ENCODE measurements around the gene ZFX.

Gene ZFX

GRCh38 chrX:24235084-24235710 is 85.7 kb downstream of the ZFX start:
- Histone ChIP-seq H3K79me2 (ENCODE audit: insufficient read depth, low read length) (no peaks in the 10 kb centered on the region), H3K36me3 (ENCODE audit: insufficient read depth, low read length) (no peaks in the 10 kb centered on the region), H3K27me3 (ENCODE audit: insufficient read depth, low read length, poor library complexity, severe bottlenecking) (no peaks in the 10 kb centered on the region), H4K20me1 (ENCODE audit: insufficient read depth, low read length, poor library complexity, severe bottlenecking) (no peaks in the 10 kb centered on the region), H3K9me3 (ENCODE audit: insufficient read depth, low read depth, low read length) (no peaks in the 10 kb centered on the region), H3K9ac (ENCODE audit: low read depth, low read length, poor library complexity, severe bottlenecking) (no peak overlapping the region), H3K4me1 (ENCODE audit: insufficient read depth, low read length, poor library complexity, severe bottlenecking) (no peaks in the 10 kb centered on the region), H2AFZ (ENCODE audit: low read length) (no peak overlapping the region), H3K4me2 (ENCODE audit: low read depth, low read length, poor library complexity, severe bottlenecking) (no peak overlapping the region), H3K4me3 (ENCODE audit: low read length, poor library complexity, severe bottlenecking) (no peak overlapping the region), H3K9me2 (replicated peaks; ENCODE audit: low read depth, low read length) (no peaks in the 10 kb centered on the region), H3F3A (ENCODE audit: low read depth) (no peaks in the 10 kb centered on the region)
- no peak for TF ChIP-seq EZH2phosphoT487 (IDR thresholded peaks at IDR 0.05; ENCODE audit: borderline replicate concordance)
- TF ChIP-seq, protein P1, sequence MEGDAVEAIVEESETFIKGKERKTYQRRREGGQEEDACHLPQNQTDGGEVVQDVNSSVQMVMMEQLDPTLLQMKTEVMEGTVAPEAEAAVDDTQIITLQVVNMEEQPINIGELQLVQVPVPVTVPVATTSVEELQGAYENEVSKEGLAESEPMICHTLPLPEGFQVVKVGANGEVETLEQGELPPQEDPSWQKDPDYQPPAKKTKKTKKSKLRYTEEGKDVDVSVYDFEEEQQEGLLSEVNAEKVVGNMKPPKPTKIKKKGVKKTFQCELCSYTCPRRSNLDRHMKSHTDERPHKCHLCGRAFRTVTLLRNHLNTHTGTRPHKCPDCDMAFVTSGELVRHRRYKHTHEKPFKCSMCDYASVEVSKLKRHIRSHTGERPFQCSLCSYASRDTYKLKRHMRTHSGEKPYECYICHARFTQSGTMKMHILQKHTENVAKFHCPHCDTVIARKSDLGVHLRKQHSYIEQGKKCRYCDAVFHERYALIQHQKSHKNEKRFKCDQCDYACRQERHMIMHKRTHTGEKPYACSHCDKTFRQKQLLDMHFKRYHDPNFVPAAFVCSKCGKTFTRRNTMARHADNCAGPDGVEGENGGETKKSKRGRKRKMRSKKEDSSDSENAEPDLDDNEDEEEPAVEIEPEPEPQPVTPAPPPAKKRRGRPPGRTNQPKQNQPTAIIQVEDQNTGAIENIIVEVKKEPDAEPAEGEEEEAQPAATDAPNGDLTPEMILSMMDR (conservative IDR thresholded peaks at IDR 0.05; ENCODE audit: low read length) = no peak

GRCh38 chrX:24241822-24242648 is 92.5 kb downstream of the ZFX start:
- peaks cover 4% of the 10 kb centered on the region for H3K4me1 ChIP-seq (ENCODE audit: insufficient read depth, low read length, poor library complexity, severe bottlenecking)
- no peak overlapping the region; the same call in 1 of the 2 replicates for H2AFZ ChIP-seq (ENCODE audit: low read length)
- TF ChIP-seq, protein P1 (conservative IDR thresholded peaks at IDR 0.05; ENCODE audit: low read length) = peak; percentile 56
- no peak for TF ChIP-seq EZH2phosphoT487 (IDR thresholded peaks at IDR 0.05; ENCODE audit: borderline replicate concordance)
- H3K4me3 ChIP-seq (ENCODE audit: low read length, poor library complexity, severe bottlenecking) = no peak overlapping the region
- no peaks in the 10 kb centered on the region for H3K79me2 ChIP-seq (ENCODE audit: insufficient read depth, low read length)
- H3K9ac ChIP-seq (ENCODE audit: low read depth, low read length, poor library complexity, severe bottlenecking) = no peak overlapping the region
- H3K9me2 ChIP-seq (replicated peaks; ENCODE audit: low read depth, low read length) = no peaks in the 10 kb centered on the region
- H3K4me2 ChIP-seq (ENCODE audit: low read depth, low read length, poor library complexity, severe bottlenecking) = no peak overlapping the region
- H3K9me3 ChIP-seq (ENCODE audit: insufficient read depth, low read depth, low read length) = no peaks in the 10 kb centered on the region
- H4K20me1 ChIP-seq (ENCODE audit: insufficient read depth, low read length, poor library complexity, severe bottlenecking) = no peaks in the 10 kb centered on the region
- H3F3A ChIP-seq (ENCODE audit: low read depth) = no peaks in the 10 kb centered on the region
- no peaks in the 10 kb centered on the region for H3K36me3 ChIP-seq (ENCODE audit: insufficient read depth, low read length)
- H3K27me3 ChIP-seq (ENCODE audit: insufficient read depth, low read length, poor library complexity, severe bottlenecking) = no peaks in the 10 kb centered on the region

GRCh38 chrX:24242649-24243175 is 93.2 kb downstream of the ZFX start:
- TF ChIP-seq, protein P1 (conservative IDR thresholded peaks at IDR 0.05; ENCODE audit: low read length) = no peak
- TF ChIP-seq EZH2phosphoT487 (IDR thresholded peaks at IDR 0.05; ENCODE audit: borderline replicate concordance) = no peak
- peaks cover 4% of the 10 kb centered on the region for H3K4me1 ChIP-seq (ENCODE audit: insufficient read depth, low read length, poor library complexity, severe bottlenecking)
- H3K9me2 ChIP-seq (replicated peaks; ENCODE audit: low read depth, low read length) = no peaks in the 10 kb centered on the region
- no peaks in the 10 kb centered on the region for H3K36me3 ChIP-seq (ENCODE audit: insufficient read depth, low read length)
- H3K4me3 ChIP-seq (ENCODE audit: low read length, poor library complexity, severe bottlenecking) = no peak overlapping the region
- H3K79me2 ChIP-seq (ENCODE audit: insufficient read depth, low read length) = no peaks in the 10 kb centered on the region
- no peak overlapping the region for H3K9ac ChIP-seq (ENCODE audit: low read depth, low read length, poor library complexity, severe bottlenecking)
- no peaks in the 10 kb centered on the region for H3K27me3 ChIP-seq (ENCODE audit: insufficient read depth, low read length, poor library complexity, severe bottlenecking)
- H3K4me2 ChIP-seq (ENCODE audit: low read depth, low read length, poor library complexity, severe bottlenecking) = no peak overlapping the region
- no peaks in the 10 kb centered on the region for H4K20me1 ChIP-seq (ENCODE audit: insufficient read depth, low read length, poor library complexity, severe bottlenecking)
- H2AFZ ChIP-seq (ENCODE audit: low read length) = no peak overlapping the region
- H3K9me3 ChIP-seq (ENCODE audit: insufficient read depth, low read depth, low read length) = no peaks in the 10 kb centered on the region
- H3F3A ChIP-seq (ENCODE audit: low read depth) = no peaks in the 10 kb centered on the region

Data from Loucy (cell line).